Muscle of back (tissue), 11 donors: ENCODE data around the gene OCA2. TPM values are rescaled to one million over a fixed set of nuclear protein-coding genes. Genes with fewer than 3 reads are reported as not detected.

ENCODE experiments used
- DNase-seq, 3 donors: peaks; one replicate each; pipeline versions ENCODE4 v3.0.0 to v3.0.0-alpha.2; 2013
- polyA plus RNA-seq, 10 donors: library from polyadenylated mRNA; unstranded; fragments of 120-200 nt; gene quantifications; one replicate each; pipeline ENCODE4 v1.2.1, GENCODE V29; 2013; ENCODE audit not compliant: insufficient read length in 10 of 10

Gene OCA2
- polyA plus RNA-seq, 10 donors: 1.2 to 3.9 (median 2.4) TPM

DNA sequence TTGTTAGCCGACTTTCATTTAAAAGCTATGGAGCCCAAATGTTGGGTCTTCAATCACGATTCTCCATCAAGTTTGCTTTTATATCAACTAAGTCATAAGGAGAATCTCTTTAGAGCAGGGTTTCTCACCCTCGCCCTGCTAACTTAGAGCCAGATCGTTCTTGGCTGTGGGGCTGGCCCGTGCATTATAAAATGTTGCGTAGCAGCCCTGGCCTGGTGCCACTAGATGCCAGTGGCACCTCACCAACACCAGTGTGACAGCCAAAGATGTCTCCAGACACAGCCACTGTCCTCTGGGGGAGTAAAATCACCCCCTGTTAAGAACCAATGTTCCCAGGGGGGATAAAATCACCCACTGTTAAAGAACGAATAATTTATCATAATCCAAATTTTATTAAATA is 226.1 kb downstream of the OCA2 start:
- DNase-seq: no peak

DNA sequence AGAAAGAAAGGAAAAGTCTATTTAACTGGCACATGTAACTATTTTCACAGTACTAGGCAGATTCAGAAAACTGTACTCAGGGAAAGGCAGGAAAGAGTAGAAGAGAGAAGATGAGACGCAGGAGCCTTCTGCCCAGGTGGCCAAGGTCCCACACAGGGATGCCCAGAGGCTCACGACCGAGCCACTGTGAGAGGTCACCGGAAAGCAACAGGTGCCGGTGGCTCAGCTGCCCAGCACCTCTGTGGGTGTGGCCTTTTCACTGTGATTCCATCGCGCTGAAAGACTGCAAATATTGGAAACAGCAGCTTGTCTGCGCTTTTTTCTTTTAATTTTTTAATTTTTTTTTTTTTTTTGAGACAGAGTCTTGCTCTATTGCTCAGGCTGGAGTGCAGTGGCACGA is 226.8 kb downstream of the OCA2 start:
- no peak for DNase-seq

DNA sequence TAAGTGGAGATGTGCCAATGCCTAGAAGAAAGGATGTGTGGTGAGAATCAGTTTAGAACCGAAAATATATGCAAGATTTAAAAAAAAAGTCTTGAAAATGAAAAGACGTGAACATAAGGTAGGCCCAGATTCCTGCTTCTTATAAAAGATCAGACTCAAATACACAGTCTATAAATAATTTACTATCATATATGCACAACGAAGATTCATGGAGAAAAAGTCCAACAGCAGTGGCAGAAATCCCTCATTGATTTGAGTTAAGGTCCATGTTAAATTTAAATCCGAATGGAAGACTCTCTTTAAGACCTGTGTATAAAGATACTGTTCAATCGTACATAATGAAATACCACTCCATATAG is 227.2 kb downstream of the OCA2 start:
- DNase-seq: no peak

DNA sequence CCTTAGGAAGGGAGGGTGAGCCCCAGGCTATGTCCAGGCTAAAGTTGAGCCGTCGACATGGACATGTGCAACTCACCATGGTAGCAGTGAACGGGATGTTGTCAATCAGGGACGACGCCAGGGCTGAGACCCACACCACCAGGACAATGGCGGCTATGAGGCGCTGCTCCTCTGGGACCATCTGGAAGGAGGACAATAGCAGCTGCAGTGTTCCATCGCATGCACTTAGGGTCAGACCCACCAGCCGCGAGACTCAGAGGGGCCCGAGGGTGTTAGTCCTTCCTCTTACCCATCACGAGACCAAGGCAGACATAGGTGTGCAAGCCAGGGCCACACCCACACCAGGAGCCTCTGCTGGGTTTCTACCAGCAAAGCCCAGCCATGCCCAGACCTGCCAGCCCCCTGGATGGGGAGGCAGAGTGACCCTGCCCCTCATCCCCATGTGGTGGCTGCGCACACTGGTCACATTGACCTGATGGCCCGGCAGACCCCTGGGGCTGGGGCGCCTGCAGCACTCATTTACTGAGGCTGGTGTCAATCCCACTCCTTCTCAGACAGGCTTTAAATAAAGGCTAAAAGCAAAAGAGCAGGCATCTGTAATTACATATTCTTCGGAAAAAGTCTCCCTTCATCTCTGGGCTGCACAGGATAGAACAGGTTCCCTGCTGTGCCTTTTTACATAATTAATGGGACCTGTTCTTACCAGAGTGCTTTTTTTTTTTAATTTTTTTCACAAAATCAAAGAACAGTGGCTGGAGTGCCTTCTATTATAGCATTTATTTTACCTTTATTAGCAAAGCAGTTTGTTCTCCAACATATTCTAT is 227.8 kb downstream of the OCA2 start:
- DNase-seq: no peak

DNA sequence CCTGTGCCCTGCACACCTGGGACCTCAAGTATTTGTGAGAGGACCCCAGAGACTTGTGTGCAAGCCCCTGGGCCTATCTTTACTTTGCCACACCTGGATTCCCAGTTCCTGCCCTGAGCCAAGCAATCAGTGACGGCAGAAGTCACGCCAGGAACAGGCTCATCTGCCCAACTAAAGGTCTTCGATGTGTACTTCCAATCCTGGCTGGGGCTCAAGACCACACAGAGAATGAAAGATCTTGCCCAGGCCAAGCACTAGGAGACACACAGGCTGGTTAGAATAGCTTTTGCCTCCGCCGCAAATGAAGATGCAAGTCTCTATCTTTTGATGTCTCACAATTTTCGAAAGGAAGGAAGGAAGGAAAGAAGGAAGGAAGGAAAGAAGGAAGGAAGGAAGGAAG is 228.8 kb downstream of the OCA2 start:
- peak in 1 of 3 donors; percentile 11 for DNase-seq

DNA sequence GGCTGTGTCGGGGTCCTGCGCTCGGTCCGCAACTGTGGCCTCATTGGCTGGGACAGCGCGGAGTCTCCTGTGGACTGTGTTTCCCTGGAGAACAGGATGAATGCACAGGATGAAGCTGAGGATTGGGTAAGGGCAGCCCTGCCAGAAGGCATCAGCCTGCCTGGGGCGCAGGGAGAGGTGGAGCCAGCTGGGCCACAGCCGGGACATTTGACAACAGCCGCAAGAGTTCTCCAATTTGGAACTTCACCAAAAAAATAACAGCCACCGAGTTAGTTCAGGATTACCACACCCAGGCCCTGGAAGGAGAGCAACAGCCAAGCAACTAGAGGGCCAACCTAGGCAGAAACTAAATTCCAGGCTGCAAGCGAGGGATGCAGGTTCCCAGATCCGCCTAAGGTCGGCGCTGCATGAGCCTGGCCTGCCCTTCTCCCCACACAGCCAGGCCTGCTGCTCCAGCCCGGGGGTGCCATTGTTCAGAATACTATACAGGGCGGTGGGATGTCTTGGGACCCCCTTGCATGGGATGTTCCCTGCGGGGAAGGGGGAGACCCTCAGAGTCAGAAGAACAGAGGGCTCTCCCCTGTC is 229.3 kb downstream of the OCA2 start:
- peak; percentile 20 to 53 (median 25) for DNase-seq

DNA sequence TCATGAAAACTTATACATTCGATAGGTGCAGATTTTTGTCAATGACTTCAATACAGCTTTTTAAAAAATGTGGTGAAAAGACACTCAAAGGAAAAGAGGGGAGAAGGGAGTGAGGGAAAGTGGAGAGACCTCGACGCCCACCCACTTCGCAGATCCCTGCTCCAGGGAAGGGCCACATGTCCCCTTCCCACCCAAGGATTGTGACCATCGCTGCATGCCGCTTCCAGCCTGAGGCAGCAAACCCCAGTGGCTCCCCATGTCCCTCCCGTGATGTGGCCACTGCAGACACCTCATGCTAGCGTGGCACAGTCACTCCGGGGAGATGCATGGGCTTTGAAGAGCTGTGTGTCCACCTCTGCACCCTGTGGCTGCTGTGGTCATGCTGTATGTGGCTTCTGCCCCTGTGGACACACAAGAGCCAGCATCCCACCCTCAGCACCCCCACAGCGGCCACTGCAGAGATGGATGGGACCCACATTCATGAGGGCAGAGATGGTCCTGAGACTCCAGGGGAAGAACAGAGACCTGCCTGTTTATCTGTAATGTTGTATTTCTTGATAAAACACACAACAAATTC is 230.2 kb downstream of the OCA2 start:
- no peak for DNase-seq

DNA sequence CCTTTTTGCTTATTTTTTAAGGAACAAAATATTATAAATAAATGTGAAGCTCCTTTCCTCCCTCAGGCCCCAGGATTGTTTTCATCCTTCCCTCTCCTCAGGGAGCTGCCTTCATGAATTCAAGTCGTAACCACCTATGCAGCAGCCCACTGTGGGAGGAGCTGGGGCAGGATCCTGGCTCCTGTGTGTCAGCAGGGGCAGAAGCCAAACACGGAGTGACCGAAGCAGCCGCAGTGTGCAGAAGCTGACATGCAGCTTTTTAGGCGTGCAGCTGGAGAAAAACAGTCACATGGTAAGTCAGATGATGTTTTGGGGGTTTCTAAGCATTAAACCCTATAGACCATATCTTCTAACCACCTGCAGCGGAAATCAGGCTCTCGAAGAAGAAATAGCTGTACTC is 231.3 kb downstream of the OCA2 start:
- DNase-seq: peak in 1 of 3 donors; percentile 47

DNA sequence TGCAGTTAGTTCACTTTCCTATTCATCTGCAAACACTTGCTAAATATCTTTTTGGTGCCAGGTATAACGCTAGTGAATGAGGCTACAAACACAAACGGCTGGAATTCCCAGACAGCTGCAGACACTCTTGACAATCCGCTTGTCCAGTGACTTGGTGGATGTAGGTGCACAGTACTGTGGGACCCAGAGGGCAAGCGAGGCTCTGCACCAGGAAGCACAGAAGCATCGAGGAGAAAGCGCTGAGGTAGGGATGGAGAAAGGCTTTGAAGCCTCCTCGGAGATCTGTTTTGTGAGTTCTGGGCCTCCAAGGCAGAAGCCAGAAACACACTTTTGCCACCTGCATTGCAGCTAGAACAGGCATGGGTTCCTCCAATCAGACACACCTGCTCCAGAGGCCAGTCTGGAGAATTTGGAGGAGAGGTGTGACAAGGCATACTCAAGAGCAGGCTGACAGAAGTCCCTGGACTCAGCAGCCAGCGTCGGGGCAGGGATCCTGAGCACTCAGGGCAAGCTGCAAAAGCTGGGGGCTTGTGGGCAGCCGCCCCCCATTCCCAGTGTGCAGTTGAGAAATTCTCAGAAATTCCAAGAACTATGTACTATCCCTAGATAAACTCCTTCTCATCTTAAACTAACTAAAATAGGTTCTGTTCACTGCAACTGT is 232.5 kb downstream of the OCA2 start:
- DNase-seq: no peak

DNA sequence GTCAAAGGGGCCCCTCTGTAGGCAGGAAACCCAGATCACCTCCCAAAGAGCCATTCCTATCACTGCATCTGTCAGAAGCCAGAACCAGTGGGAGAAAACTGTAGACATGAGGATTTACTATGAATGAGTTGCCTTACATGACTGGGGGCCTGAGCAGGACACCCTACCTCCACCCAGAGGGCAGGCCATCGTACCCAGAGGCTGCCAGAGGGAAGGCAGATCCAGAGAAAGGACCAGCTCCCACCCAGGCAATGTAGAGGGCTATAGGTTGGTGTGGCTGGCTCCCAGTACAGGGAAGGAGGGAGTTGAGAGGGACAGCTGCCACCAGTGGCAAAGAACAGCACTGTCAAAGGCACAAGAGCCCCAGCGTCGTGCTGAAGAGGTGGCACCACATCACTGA is 233.2 kb downstream of the OCA2 start:
- no peak for DNase-seq

DNA sequence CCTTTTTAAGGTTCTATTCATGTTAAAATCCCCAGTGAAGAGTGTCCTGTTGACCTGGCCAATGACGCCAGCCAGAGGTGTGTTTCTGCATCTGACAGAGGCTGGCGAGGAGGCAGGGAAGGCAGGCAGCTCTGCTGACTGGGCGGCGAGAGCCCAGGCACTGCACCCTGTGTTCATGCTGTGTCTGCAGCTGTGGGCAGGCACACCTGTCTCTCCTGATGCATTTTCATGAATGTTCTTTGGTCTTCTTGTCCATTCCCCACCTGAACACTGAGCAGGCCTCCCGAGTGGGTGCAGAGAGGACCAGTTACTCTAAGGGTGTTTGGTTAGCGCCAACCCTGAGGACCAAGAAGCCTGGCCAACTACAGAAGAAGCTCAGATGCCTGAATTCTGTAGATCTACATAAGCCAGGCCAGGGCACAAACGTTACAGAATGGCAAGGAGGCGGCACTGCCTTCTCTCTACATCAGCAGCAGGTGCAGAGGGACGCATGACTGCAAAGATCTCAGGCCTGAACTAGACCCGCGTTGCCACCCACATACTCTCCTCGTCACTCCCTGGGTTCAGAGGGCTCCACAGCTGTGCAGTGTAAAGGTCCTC is 233.7 kb downstream of the OCA2 start:
- DNase-seq: no peak

DNA sequence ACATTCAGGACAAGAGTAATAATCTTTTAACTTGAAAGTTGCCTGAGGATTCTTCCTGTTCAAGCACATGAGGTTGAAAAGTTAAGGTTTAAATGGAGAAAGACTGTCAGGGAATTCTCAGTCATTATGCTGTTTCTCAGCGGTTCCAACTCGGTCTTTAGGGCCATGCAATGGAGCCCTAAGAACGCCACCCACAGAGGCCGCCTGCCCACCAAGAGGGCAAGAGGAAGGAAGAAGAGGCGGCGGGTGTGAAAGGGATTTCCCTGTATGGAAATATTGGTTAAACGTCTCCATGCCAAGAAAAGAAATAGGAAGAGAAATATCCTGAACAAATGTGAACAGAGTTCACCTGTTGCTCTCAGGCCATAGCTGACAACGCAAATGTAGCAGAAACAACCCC is 234.4 kb downstream of the OCA2 start:
- no peak for DNase-seq

DNA sequence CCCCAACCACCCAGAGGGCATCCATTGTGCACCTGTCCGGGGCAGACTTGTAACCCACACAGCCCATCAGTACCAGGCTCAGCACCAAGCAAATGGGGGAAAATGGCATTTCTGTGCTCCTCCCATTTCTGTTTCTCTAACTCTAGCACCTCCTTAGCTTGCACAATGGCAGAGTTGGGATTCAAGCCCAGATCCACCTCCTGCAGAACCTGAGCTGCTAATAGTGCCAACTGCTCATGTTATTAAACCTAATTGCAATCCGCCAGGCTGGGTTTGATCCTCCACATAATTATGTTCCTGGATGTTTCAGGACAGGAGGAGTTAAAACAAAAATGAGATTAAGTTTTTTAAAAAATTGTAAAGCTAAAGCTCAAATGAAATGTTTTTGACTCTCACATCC is 235.0 kb downstream of the OCA2 start:
- no peak for DNase-seq

DNA sequence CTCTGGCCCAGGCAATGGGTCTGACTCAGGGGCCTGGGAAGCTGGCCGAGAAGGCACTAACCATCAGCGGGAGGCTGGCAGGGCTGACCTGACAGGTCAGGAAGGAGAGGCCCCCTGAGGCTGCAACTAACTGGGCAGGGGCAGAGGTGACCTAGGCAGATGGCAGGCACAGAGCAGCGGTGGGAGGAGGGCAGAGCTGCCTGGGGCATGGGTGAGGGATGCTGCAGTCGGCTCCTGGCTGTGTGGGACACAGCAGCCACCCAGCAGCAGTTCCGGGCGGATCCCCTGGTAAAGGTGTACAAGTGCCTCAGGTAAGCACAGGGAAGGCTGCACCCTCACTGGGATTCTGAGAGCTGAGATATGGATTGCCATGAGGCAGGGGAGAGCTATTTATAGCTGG is 236.1 kb downstream of the OCA2 start:
- no peak for DNase-seq

DNA sequence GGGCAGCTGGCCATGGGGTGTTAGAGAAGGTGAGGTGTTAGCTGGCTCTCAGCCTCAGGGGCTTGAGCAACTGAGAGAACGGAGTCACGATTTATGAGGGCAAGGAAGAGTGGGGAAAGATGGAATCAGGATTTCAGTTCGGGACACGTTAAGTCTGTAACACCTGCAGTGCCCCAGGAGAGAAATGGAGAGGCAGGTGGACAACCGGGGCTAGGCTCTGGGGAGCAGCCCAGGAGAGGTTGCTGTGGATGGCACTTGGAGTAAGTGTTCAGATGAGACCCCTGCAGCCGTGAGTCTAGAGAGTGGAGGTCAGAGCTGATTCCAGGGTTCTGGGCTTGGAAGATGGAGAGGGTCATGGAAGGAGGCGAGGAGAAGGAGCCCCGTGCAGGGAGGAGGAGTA is 237.9 kb downstream of the OCA2 start:
- DNase-seq: no peak

DNA sequence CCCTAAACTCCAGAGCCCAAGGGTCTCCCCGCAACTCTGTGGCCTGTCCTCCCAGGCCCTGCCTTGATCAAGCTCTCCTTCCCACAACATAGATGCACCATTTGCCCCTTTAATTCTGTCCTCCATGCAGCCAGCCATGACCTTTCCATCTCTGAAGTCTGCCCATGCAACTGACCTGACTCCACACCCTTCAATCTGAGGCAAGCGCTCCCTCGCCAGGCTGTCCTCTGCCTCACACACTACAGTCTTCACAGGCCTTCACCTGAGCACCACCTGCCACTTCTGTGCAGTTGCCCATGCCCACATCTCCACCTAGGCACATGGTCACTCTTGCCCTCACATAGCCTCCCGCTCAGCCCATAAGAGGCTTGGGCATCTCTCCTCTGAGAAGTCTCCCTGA is 244.0 kb downstream of the OCA2 start:
- DNase-seq: no peak

DNA sequence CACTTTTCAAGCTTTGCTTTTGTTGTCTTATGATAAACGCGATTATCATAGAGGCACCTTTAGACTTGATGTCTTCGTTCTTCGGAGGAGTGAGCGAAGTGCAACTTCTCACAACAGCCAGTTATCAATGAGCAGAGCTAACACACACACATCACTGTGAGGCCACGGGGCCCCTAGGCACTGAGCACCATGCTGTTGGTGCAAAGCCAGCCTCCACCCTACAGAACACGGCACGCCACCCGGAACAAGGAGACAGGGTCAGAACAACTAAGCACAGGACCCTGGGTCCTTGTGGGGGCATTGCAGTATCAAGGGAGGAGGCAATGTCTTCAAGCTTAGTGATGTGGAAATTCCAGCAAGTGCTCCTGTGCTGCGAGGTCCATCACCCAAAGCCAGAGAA is 244.5 kb downstream of the OCA2 start:
- DNase-seq: no peak

DNA sequence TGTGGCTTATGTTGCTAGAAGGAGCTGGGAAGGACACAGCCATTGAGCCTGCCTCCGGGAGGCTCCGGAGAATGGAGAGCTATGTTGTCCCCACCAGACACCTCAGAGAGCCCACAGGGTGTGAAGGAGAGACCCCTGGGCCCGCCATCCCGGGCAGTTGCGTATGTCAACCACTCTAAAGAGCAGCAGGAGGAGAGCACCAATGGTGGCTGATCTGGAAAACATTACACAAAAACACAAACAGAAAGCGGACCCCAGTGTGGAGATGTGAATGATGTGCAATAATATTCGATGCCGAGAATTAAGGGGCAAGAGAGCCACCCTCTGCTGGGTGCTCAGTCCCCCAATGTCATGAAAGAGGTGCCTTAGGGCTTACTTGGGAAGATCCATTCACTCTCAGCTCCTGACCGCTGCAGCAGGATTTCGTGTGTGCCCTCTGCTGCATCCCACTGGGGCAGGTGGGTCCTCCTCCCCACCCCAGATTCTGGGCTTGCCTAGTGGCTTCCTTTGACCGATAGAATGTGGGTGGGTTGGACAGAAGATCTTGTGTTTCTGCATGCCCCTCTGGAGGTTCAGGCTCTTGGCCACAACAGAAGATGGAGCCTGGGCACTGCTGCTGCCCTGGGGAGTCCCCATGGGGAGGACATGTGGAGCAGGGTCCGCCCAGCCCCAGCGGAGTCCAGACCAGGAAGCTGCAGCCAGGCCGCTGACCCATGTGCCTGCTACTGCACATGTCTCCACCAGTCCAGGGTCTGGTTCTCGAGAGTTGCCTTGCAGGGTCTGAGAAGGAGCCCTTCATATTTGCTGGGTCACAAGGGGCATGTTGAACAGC is 245.3 kb downstream of the OCA2 start:
- DNase-seq: no peak

DNA sequence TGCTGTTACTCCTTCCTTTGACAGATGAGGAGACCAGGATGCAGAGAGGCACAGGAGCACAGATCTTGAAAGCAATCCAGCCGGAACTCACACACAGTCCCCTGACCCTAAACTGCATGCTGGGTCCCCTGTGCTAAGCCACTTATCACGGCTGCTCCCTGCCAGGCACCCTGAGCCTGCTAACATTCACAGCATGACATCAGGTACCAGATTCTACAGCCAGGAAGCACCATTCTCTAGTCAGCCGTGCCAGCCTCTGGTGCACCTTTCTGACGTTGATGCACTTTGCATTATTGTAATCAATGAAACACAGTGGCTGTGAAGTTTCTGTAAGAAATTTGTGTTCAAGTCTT is 247.3 kb downstream of the OCA2 start:
- DNase-seq: no peak

DNA sequence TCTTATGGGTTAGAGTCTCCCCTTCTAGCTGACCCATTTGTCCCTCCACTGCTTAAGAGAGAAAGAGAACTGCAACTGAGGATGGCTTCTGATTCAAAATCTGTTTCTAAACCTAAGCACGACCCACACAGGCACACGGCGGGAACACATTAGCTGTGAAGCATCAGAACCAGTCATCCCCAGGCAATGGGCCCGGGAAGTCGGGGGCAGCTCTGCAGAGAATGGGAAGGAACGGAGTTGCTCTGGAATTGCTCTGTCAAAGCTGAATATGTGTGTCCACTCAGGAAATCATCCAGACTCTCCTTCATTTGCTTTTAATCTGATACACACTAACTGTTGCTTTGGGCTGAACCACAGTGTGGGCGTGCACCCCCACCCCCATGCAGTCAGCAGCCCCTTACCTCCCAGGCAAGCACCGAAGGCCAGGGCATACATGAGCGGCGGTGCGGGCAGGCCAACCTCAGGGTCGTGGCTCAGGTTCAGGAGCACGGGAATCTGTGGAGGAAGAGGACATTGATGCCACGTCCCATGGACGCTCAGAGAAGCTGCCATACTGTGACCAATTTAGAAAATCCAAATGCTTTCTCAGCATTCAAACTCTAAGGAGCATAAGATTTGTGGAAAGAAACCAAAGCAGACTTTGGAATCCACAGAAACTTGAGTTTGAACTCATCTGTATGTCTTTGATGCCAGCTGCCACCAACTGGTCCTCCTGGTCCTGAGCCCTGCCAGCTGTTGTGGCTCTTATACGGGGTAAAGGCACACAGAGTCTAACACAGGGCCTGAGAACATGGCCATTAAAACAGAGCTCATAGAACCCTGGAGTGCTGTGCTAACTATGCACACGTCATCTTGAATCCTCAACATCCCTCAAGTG is 247.9 kb downstream of the OCA2 start:
- no peak for DNase-seq

DNA sequence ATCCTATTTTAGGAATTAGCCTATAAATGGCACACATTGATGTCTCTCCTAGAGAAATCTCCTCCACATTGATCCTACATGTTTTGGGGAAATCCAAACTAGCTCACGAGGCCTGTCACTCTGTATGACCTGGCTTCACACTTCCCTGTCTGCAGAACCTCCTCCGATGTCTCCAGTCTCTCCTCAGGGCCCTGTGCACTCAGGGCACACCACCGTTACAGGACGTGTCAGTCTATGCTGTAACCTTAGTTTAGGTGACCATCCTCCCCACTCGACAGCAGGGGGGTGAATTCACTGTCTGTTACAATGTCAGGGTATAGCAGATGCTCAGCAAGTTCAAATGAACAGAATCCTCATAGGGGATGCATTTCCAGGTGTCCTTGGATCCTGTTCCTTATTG is 249.1 kb downstream of the OCA2 start:
- DNase-seq: no peak
